GM06990 (cell line): ENCODE results near the gene CRAMP1.

ENCODE experiments used
- DNase-seq: peaks from one replicate; pipeline ENCODE4 v3.0.0-alpha.2; 2011; ENCODE audit not compliant: insufficient read length; ENCODE audit errors: extremely low read depth
- H3K27me3 ChIP-seq: replicated peaks from 2 replicates; pipeline ENCODE4 v1.6.0; 2011; ENCODE audit warnings: low read length; ENCODE audit not compliant: control insufficient read depth, insufficient read depth
- H3K36me3 ChIP-seq: 2 replicates; pipeline ENCODE4 v1.5.1; 2011; ENCODE audit warnings: low read length; ENCODE audit not compliant: control insufficient read depth, insufficient read depth
- H3K4me3 ChIP-seq: replicated peaks from 2 replicates; pipeline ENCODE4 v1.5.1; 2011; ENCODE audit warnings: low read depth, mild to moderate bottlenecking, control low read depth, low read length
- CTCF ChIP-seq: IDR thresholded peaks from 2 replicates; pipeline ENCODE4 v1.5.1; 2011; ENCODE audit warnings: low read length, control low read depth, mild to moderate bottlenecking, inconsistent platforms; ENCODE audit not compliant: insufficient read depth, poor library complexity, severe bottlenecking

CRAMP1 gene

GRCh38 chr16:1635070-1635469 is 22.9 kb downstream of the CRAMP1 start:
- no peak for TF ChIP-seq CTCF
- peaks cover 22% of the 10 kb centered on the region for H3K36me3 ChIP-seq
- no peak for DNase-seq

GRCh38 chr16:1637526-1637925 is 25.4 kb downstream of the CRAMP1 start:
- Histone ChIP-seq H3K4me3 (no peak overlapping the region), H3K36me3 (peaks cover 27% of the 10 kb centered on the region), H3K27me3 (no peaks in the 10 kb centered on the region)
- no peak for TF ChIP-seq CTCF
- DNase-seq = no peak

More at GRCh38 chr16:1635070-1635469, 22.9 kb downstream of the CRAMP1 start:
- Histone ChIP-seq H3K27me3 (no peaks in the 10 kb centered on the region), H3K4me3 (no peak overlapping the region)

- H3K4me3 ChIP-seq = no peak overlapping the region
- peaks cover 22% of the 10 kb centered on the region for H3K36me3 ChIP-seq
- TF ChIP-seq CTCF = no peak
- no peaks in the 10 kb centered on the region for H3K27me3 ChIP-seq
- no peak for DNase-seq
Observed at GRCh38 chr16:1638757-1639156, 26.6 kb downstream of the CRAMP1 start.

GRCh38 chr16:1639282-1639681 is 27.1 kb downstream of the CRAMP1 start:
- Histone ChIP-seq H3K36me3 (peaks cover 25% of the 10 kb centered on the region), H3K27me3 (no peaks in the 10 kb centered on the region), H3K4me3 (no peak overlapping the region)
- TF ChIP-seq CTCF = no peak
- no peak for DNase-seq

GRCh38 chr16:1639860-1640259 is 27.7 kb downstream of the CRAMP1 start:
- H3K27me3 ChIP-seq = no peaks in the 10 kb centered on the region

More at GRCh38 chr16:1639860-1640259, 27.7 kb downstream of the CRAMP1 start:
- Histone ChIP-seq H3K4me3 (no peak overlapping the region), H3K36me3 (peaks cover 25% of the 10 kb centered on the region)
- DNase-seq = no peak
- no peak for TF ChIP-seq CTCF
